ENCODE results near the gene NUPR2. TPM values are rescaled to one million over a fixed set of nuclear protein-coding genes. Genes with fewer than 3 reads are reported as not detected.
"Not testable (repeated sequence)": the region's sequence is repeated elsewhere in the genome, so short reads cannot be mapped to it uniquely, and the experiment has no call there.

The NUPR2 gene
- polyA plus RNA-seq, 1 donor, result not detected

DNA sequence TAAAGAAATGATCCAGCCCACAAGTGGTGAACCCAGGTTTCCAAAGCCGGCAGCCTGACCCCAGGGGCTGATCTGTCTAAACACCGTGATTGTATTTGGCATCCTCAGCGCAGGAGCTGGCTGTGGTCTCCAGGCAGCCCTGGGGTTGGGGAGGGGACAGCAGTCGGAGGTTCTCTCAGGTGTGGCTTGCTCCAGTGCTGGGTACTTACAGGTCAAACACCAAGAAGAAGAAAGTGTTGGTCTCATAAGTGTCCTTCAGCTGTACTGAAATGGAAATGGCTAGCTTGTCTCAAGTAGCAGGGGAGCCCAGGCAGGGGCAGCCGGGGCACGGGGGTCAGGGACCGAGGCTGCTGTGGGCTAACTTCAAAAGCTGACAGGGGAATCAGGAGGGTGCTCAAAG lies 29.5 kb downstream of the NUPR2 start:
- DNase-seq (ENCODE audit: low read depth), result no peak

DNA sequence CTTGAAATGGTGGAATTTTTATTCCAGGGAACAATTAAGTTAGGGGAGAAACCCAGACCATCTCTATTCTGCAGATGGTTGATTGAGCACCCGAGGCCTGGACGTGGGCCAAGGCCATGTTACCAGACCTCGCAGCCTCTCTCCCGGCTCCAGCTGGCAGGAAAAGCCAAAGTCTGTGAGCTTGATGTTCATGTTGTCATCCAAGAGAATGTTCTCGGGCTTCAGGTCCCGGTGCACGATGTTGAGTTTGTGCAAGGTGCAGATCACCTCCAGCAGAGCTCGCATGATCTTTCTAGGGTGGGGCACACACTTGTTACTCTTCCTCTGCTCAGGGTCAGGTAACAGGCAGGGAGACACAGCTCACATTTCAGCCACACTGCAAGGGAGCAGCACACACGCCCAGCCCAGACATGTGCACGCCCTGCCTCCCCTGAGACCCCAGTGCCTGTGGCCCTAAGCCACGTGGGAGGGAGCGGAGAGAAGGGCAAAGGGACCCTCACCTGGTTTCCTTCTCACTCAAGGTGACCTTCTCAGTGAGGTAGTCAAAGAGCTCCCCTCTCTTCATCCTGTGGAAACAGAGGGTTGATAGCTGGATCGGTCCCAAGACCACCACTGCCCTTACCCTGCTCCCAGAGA lies 32.9 kb downstream of the NUPR2 start:
- DNase-seq (ENCODE audit: low read depth), result no peak

DNA sequence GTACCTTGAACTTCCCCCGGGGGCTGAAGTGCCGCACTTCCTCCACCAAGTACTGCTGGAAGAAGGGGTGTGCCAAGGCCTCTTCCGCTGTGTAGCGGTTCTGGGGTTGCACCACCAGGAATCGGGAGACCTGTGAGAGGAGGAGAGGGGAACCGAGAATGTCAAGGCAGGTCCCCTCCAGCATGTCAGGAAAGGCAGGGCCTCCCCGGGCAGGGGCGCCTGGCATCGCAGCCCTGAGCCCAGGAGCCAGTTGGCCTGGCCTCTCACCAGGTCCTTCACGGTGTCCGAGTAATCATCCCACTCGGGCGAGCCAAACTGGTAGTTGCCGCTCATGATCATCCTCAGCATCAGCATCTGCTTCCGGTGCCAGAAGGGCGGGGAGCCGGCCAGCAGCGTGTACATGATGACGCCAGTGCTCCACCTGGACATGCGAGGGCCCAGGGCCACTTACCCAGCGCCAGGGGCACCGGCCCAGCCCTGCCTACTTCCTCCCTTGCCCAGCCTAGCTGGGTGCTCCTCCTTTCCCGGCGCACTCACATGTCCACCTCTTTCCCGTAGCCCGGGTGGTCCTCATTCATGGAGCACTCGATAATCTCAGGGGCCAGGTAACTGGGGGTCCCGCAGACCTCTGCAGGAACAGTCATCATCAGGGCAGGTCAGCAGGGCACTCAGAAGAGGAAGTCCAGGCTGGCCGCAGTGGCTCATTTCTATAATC lies 34.4 kb downstream of the NUPR2 start:
- no peak for DNase-seq (ENCODE audit: low read depth)

GRCh38 chr7:56080726-56081435 lies 35.3 kb downstream of the NUPR2 start:
- DNase-seq (ENCODE audit: low read depth), result not testable (repeated sequence)

DNA sequence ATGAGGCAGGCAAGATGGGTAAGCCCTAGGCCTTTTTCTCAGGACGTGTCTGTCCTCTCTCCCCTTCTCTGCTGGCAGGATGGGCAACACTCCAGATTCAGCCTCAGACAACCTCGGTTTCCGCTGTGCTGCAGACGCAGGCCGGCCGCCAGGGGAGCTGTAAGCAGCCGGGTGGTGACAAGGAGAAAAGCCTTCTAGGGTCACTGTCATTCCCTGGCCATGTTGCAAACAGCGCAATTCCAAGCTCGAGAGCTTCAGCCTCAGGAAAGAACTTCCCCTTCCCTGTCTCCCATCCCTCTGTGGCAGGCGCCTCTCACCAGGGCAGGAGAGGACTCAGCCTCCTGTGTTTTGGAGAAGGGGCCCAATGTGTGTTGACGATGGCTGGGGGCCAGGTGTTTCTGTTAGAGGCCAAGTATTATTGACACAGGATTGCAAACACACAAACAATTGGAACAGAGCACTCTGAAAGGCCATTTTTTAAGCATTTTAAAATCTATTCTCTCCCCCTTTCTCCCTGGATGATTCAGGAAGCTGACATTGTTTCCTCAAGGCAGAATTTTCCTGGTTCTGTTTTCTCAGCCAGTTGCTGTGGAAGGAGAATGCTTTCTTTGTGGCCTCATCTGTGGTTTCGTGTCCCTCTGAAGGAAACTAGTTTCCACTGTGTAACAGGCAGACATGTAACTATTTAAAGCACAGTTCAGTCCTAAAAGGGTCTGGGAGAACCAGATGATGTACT lies 36.6 kb downstream of the NUPR2 start:
- DNase-seq (ENCODE audit: low read depth), result no peak

DNA sequence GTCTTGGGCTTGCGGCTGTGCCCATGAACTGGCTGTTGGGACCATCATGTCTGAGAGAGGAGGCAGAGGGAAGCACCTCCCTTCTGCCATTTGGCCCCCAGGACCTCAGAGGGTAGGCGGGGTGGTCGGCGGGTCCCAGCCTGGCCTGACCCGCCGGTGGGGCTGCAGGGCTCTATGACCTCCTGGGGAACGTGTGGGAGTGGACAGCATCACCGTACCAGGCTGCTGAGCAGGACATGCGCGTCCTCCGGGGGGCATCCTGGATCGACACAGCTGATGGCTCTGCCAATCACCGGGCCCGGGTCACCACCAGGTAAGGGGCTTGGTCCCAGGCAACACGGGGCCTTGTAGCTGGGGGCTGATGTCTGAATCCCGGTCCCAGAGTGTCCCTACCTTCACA lies 38.0 kb downstream of the NUPR2 start:
- no peak for DNase-seq (ENCODE audit: low read depth)

GRCh38 chr7:56077681-56078080 lies 38.5 kb downstream of the NUPR2 start:
- no peak for DNase-seq (ENCODE audit: low read depth)

DNA sequence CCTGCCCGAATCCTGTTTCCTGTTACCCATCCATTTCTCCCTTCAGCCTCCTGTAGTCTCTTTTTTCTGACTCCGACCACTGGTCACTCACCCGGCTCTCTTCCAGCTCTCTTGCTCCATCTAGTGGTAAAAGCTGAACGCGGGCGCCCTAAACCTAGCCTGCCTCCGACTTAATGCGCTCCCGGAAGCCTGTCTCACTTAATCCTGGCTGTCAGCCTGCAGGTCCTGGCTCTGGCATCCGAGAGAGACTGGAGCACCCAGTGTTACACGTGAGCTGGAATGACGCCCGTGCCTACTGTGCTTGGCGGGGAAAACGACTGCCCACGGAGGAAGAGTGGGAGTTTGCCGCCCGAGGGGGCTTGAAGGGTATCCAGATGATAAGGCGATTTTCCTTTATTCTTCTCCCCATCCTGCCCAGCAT lies 41.8 kb downstream of the NUPR2 start:
- DNase-seq (ENCODE audit: low read depth), result no peak

DNA sequence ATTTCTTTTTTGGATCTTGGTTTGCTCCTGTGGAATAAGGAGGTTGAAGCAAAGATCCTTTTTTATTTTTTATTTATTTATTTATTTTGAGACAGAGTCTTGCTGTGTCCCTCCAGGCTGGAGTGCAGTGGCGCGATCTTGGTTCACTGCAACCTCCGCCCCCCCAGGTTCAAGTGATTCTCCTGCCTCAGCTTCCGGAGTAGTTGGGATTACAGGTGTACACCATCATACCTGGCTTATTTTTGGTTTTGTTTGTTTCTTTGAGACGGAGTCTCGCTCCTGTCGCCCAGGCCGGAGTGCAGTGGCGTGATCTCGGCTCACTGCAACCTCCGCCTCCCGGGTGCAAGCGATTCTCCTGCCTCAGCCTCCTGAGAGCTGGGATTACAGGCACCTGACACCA lies 49.8 kb downstream of the NUPR2 start:
- not testable (repeated sequence) for DNase-seq (ENCODE audit: low read depth)

Other genes starting within 250 kb of the NUPR2 start
- gene ZNF713, start 229.0 kb downstream of the NUPR2 start, polyA plus RNA-seq (ENCODE audit: insufficient read length), result 6.3 TPM
- gene MRPS17, start 164.5 kb downstream of the NUPR2 start, polyA plus RNA-seq (ENCODE audit: insufficient read length), result 14.5 TPM
- gene NIPSNAP2, start 151.8 kb downstream of the NUPR2 start, polyA plus RNA-seq (ENCODE audit: insufficient read length), result 107 TPM
- 16.9 TPM for gene PSPH, start 65.0 kb downstream of the NUPR2 start, polyA plus RNA-seq (ENCODE audit: insufficient read length)
- 151 TPM for gene CCT6A, start 64.7 kb downstream of the NUPR2 start, polyA plus RNA-seq (ENCODE audit: insufficient read length)
- 51.1 TPM for gene SUMF2, start 52.1 kb downstream of the NUPR2 start, polyA plus RNA-seq (ENCODE audit: insufficient read length)
- 41.5 TPM for gene PHKG1, start 23.5 kb downstream of the NUPR2 start, polyA plus RNA-seq (ENCODE audit: insufficient read length)
- gene CHCHD2, start 9.9 kb downstream of the NUPR2 start, polyA plus RNA-seq (ENCODE audit: insufficient read length), result 228 TPM